Ovary (tissue), 3 donors: ENCODE results near the gene MRPL12.

Experiments used
- POLR2A ChIP-seq: fragments of 450-650 bp; IDR thresholded peaks from one replicate; pipeline ENCODE4 v1.6.1; 2017; ENCODE audit warnings: antibody characterized with exemption, mild to moderate bottlenecking, moderate library complexity
- TF ChIP-seq, protein P1 (sequence below), 3 donors: fragments of 450-650 bp in 2 of 3; fragments of 200-600 bp in 1 of 3; IDR thresholded peaks; one replicate each; pipeline versions ENCODE4 v1.5.1 to v1.8.0; 2016 to 2022; ENCODE audit warnings: antibody characterized with exemption in 3 of 3, mild to moderate bottlenecking in 1 of 3
- donor health status: DM: no; HTN: no; CAD: no.

DNA sequence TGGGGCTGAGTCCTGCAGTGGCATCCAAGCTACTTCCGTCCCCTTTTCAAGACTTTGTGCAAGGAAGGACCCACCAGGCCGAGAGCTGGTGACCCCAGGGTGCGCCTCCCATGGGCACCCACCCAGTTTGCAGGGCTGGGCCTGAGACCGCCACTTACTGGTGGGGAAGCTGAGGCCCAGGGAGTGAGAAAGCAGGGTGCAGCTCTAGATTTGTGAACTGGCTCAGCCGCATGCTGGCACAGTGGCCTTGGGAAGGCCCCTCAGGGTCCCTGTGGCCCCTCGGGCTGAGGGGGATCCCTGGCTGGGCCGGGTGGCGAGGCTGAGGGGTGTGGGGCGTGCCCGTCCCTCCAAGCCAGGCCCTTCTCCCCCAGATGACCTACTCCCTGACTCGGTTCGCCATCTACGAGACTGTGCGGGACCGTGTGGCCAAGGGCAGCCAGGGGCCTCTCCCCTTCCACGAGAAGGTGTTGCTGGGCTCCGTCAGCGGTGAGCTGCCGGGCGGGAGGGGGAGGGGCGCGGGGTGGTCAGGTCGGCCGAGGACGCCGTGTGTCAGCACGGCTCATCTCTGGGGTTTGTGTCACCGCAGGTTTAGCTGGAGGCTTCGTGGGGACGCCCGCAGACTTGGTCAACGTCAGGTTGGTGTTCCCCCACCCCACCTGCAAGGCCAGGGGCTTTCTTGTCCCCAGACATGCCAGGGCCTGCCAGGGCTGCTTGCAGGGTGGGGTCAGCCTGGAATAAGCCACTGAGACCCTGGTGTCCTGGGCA lies 12.1 kb downstream of the MRPL12 start:
- TF ChIP-seq, protein P1, sequence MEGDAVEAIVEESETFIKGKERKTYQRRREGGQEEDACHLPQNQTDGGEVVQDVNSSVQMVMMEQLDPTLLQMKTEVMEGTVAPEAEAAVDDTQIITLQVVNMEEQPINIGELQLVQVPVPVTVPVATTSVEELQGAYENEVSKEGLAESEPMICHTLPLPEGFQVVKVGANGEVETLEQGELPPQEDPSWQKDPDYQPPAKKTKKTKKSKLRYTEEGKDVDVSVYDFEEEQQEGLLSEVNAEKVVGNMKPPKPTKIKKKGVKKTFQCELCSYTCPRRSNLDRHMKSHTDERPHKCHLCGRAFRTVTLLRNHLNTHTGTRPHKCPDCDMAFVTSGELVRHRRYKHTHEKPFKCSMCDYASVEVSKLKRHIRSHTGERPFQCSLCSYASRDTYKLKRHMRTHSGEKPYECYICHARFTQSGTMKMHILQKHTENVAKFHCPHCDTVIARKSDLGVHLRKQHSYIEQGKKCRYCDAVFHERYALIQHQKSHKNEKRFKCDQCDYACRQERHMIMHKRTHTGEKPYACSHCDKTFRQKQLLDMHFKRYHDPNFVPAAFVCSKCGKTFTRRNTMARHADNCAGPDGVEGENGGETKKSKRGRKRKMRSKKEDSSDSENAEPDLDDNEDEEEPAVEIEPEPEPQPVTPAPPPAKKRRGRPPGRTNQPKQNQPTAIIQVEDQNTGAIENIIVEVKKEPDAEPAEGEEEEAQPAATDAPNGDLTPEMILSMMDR (IDR thresholded peaks at IDR 0.05), result no peak
- no peak for TF ChIP-seq POLR2A
